Right lobe of liver (tissue), 6 donors: ENCODE measurements around the gene DDX54. TPM values are rescaled to one million over a fixed set of nuclear protein-coding genes. Genes with fewer than 3 reads are reported as not detected.

Experiments
- ATAC-seq, 4 donors: fragments of 200-7000 bp; cut with Tn5 transposase; one replicate each; pipeline ENCODE4 v1.9.1; 2020; ENCODE audit warnings: mild to moderate bottlenecking in 4 of 4, moderate library complexity in 4 of 4
- DNase-seq, 3 donors: peaks; one replicate each; pipeline ENCODE4 v3.0.0-alpha.2; 2020
- H3K27ac ChIP-seq, 3 donors: fragments of 200-600 bp; one replicate each; pipeline ENCODE4 v1.8.0; 2022
- H3K27me3 ChIP-seq, 2 donors: fragments of 200-600 bp; one replicate each; pipeline ENCODE4 v1.8.0; 2022
- H3K36me3 ChIP-seq, 4 donors: fragments of 200-600 bp; sonication (generic) in 1 of 4; one replicate each; pipeline versions ENCODE4 v1.5.1 to v1.8.0; 2017 to 2022; ENCODE audit warnings: control low read depth in 1 of 4
- H3K4me1 ChIP-seq, 4 donors: fragments of 200-600 bp; sonication (generic) in 1 of 4; one replicate each; pipeline versions ENCODE4 v1.5.1 to v1.8.0; 2017 to 2022; ENCODE audit warnings: control low read depth in 1 of 4
- H3K4me3 ChIP-seq, 3 donors: fragments of 200-600 bp; one replicate each; pipeline ENCODE4 v1.8.0; 2022
- H3K9me3 ChIP-seq, 4 donors: fragments of 200-600 bp; sonication (generic) in 1 of 4; one replicate each; pipeline versions ENCODE4 v1.5.1 to v1.8.0; 2017 to 2022; ENCODE audit warnings: control low read depth in 1 of 4
- CTCF ChIP-seq, 4 donors: fragments of 200-600 bp in 3 of 4; fragments of 450-650 bp in 1 of 4; IDR thresholded peaks; one replicate each; pipeline versions ENCODE4 v1.5.1 to v1.8.0; 2016 to 2022; ENCODE audit warnings: antibody characterized with exemption in 4 of 4, mild to moderate bottlenecking in 2 of 4
- POLR2A ChIP-seq: fragments of 450-650 bp; IDR thresholded peaks from one replicate; pipeline ENCODE4 v1.6.1; 2017; ENCODE audit warnings: antibody characterized with exemption, mild to moderate bottlenecking
- WGBS: methylation state at CpG from one replicate; pipeline ENCODE4 v1.1.6; 2018; ENCODE audit warnings: low coverage, low lambda C conversion rate; ENCODE audit not compliant: insufficient coverage; ENCODE audit errors: missing lambda C conversion rate; 5-methylcytosine and 5-hydroxymethylcytosine counted together
- intact Hi-C, 2 donors: fragments of 100-400 bp; cut with DNase I; formaldehyde crosslinking; loops; one replicate each; pipeline versions ENCODE4 v1.11.2 to v1.14.1; 2022
- total RNA-seq, 6 experiments: library from RNA; depleted of rRNA in 2 of 6; stranded (reverse); fragments of >200 nt in 2 of 6; fragmentation: NEBNext Ultra II Directional in 3 of 6; extraction: Animal tissue kit (Norgen Biotek cat#: 25700) in 3 of 6; gene quantifications; one replicate each; pipeline versions ENCODE4 v1.1.0 to v1.2.4, GENCODE V29; 2016 to 2023
- donor health status: DM: no; HTN: yes; CAD: no.
- donor health status: DM: no; HTN: no; CAD: no.
- donor health status: DM: no; HTN: no; CAD: no.
- donor health status: DM: no; HTN: yes; CAD: no.
- donor health status: DM: no; HTN: yes; CAD: no.

DDX54 gene
- total RNA-seq, 6 experiments from 2014 or later: 22.8 to 43.8 (median 31.1) TPM

GRCh38 chr12:113203852-113204760, 18.8 kb upstream of the DDX54 start:
- Histone ChIP-seq H3K36me3 (no peaks in the 10 kb centered on the region), H3K9me3 (no peaks in the 10 kb centered on the region), H3K27ac (peak overlapping the region in 1 of 3 donors; percentile 63), H3K4me3 (no peak overlapping the region), H3K27me3 (no peaks in the 10 kb centered on the region), H3K4me1 (peaks cover 0 to 13% (median 0%) of the 10 kb centered on the region in 4 donors)
- WGBS: 40% methylated on average over 6 of the region's 8 CpGs
- intact Hi-C loops: no loop called here
- DNase-seq (no peak), ATAC-seq (peak in 2 of 4 donors; percentile 6 to 38)
- no peak for TF ChIP-seq POLR2A
- no peak for TF ChIP-seq CTCF (IDR thresholded peaks at IDR 0.05)

DNA sequence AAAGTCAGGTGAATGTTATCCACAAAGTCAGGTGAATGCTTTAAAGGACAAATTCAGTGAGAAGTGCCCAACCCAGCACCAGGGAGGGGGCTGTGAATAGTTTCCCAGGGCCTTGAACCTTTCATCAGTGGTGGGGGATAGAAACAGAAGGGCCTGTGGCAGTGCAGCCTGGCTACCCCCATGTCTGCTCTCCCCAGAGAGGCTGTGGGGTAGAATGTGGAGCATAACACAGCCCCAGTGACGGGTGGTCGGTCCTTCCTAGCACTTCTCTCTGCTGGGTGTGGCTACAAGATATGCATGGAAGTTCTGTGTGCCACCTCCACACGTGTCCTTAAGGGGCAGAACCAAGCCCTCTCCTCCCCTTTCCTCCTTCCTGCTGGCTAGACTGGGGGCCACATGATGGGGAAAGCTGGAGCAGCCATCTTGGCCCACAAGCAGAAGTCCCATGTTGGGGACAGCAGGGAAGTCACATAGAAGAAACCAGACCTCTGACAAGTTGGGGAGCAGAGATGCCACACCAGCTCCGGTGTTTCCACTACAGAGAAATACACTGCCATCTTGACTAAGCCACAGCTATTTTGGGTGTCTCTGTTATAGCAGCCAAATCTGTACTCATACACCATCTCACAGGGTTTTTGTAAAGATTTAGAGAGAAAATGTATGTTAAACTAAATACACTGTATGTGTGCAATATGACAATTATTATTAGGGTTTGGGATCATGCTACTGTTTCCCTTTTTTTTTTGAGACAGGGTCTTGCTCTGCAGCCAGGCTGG, 17.2 kb upstream of the DDX54 start:
- Histone ChIP-seq H3K27ac (no peak overlapping the region), H3K36me3 (no peaks in the 10 kb centered on the region), H3K27me3 (no peaks in the 10 kb centered on the region), H3K4me3 (no peak overlapping the region), H3K9me3 (no peaks in the 10 kb centered on the region), H3K4me1 (peaks cover 0 to 7% (median 0%) of the 10 kb centered on the region in 4 donors)
- ATAC-seq (no peak), DNase-seq (no peak)
- WGBS: 90% methylated on average over 2 of the region's 4 CpGs
- TF ChIP-seq CTCF (IDR thresholded peaks at IDR 0.05): no peak
- intact Hi-C loops: no loop called here

GRCh38 chr12:113201187-113202177, 16.2 kb upstream of the DDX54 start:
- H3K9me3 ChIP-seq: no peaks in the 10 kb centered on the region
- DNase-seq: no peak
- H3K36me3 ChIP-seq: no peaks in the 10 kb centered on the region
- intact Hi-C loops: no loop called here
- H3K4me1 ChIP-seq: peaks cover 0 to 7% (median 0%) of the 10 kb centered on the region in 4 donors
- no peak overlapping the region for H3K27ac ChIP-seq
- no peak for ATAC-seq
- TF ChIP-seq POLR2A: no peak
- no peak for TF ChIP-seq CTCF (IDR thresholded peaks at IDR 0.05)
- no peaks in the 10 kb centered on the region for H3K27me3 ChIP-seq
- 71% methylated on average over 5 of the region's 14 CpGs for WGBS
- H3K4me3 ChIP-seq: no peak overlapping the region
